ENCODE measurements around the gene KRTAP4-7.
"Not testable (repeated sequence)": the region's sequence is repeated elsewhere in the genome, so short reads cannot be mapped to it uniquely, and the experiment has no call there.

KRTAP4-7 gene

GRCh38 chr17:41116297-41116696 is 32.3 kb downstream of the KRTAP4-7 start:
- no peak for DNase-seq

GRCh38 chr17:41117846-41118386 is 34.0 kb downstream of the KRTAP4-7 start, which contains the start of gene KRTAP4-11:
Gene KRTAP4-11 (minus strand): TSS chr17:41118373. CDS start chr17:41118315, 58 bp downstream.
- not testable (repeated sequence) for DNase-seq

GRCh38 chr17:41118721-41119120 is 34.8 kb downstream of the KRTAP4-7 start:
- DNase-seq = no peak

GRCh38 chr17:41119696-41120690 is 36.0 kb downstream of the KRTAP4-7 start:
- not testable (repeated sequence) for DNase-seq

GRCh38 chr17:41121742-41122141 is 37.8 kb downstream of the KRTAP4-7 start:
- DNase-seq = no peak

GRCh38 chr17:41123292-41123990 is 39.5 kb downstream of the KRTAP4-7 start:
- DNase-seq = not testable (repeated sequence)

GRCh38 chr17:41123991-41124371 is 40.0 kb downstream of the KRTAP4-7 start, which contains the start of gene KRTAP4-12:
Gene KRTAP4-12 (minus strand): TSS chr17:41124182. CDS start chr17:41124122, 60 bp downstream.
- not testable (repeated sequence) for DNase-seq

GRCh38 chr17:41125064-41125463 is 41.1 kb downstream of the KRTAP4-7 start:
- DNase-seq = no peak

- no peak for DNase-seq
Observed at GRCh38 chr17:41126412-41126811, 42.5 kb downstream of the KRTAP4-7 start.

GRCh38 chr17:41127371-41127770 is 43.4 kb downstream of the KRTAP4-7 start:
- no peak for DNase-seq

GRCh38 chr17:41131979-41132378 is 48.0 kb downstream of the KRTAP4-7 start:
- no peak for DNase-seq

GRCh38 chr17:41133880-41134735 is 50.2 kb downstream of the KRTAP4-7 start:
- no peak for DNase-seq
